Heart right ventricle (tissue), 16 donors: ENCODE measurements around the gene DNAH5. TPM values are rescaled to one million over a fixed set of nuclear protein-coding genes. Genes with fewer than 3 reads are reported as not detected.

Experiments used
- ATAC-seq, 8 donors: fragments of 200-7000 bp; cut with Tn5 transposase; one replicate each; pipeline ENCODE4 v1.9.1; 2020; ENCODE audit warnings: mild to moderate bottlenecking in 8 of 8, moderate library complexity in 8 of 8, moderate number of reproducible peaks in 1 of 8
- DNase-seq, 2 donors: peaks; one replicate each; pipeline ENCODE4 v3.0.0-alpha.2; 2020
- H3K27ac ChIP-seq, 10 donors: fragments of 200-600 bp; sonication (generic) in 2 of 10; one replicate each; pipeline versions ENCODE4 v1.5.0 to v1.8.0; 2020 to 2022; ENCODE audit warnings: mild to moderate bottlenecking in 3 of 10
- H3K27me3 ChIP-seq, 7 donors: fragments of 200-600 bp; one replicate each; pipeline ENCODE4 v1.8.0; 2021 to 2022; ENCODE audit warnings: mild to moderate bottlenecking in 2 of 7
- H3K36me3 ChIP-seq, 9 donors: fragments of 200-600 bp; sonication (generic) in 1 of 9; one replicate each; pipeline versions ENCODE4 v1.5.0 to v1.8.0; 2020 to 2022; ENCODE audit warnings: mild to moderate bottlenecking in 2 of 9
- H3K4me1 ChIP-seq, 9 donors: fragments of 200-600 bp; sonication (generic) in 1 of 9; one replicate each; pipeline versions ENCODE4 v1.5.0 to v1.8.0; 2020 to 2022; ENCODE audit warnings: mild to moderate bottlenecking in 4 of 9
- H3K4me3 ChIP-seq, 10 donors: fragments of 200-600 bp; sonication (generic) in 2 of 10; one replicate each; pipeline versions ENCODE4 v1.5.0 to v1.8.0; 2020 to 2022; ENCODE audit warnings: mild to moderate bottlenecking in 7 of 10, moderate library complexity in 2 of 10
- H3K9me3 ChIP-seq, 11 donors: fragments of 200-600 bp in 10 of 11; sonication (generic) in 2 of 11; one replicate each; pipeline versions ENCODE4 v1.5.0 to v1.8.0; 2013 to 2022; ENCODE audit warnings: mild to moderate bottlenecking in 2 of 11, control low read depth in 1 of 11, moderate library complexity in 1 of 11
- CTCF ChIP-seq, 9 donors: fragments of 200-600 bp; sonication (generic) in 2 of 9; IDR thresholded peaks; one replicate each; pipeline versions ENCODE4 v1.5.0 to v1.8.0; 2021 to 2022; ENCODE audit warnings: antibody characterized with exemption in 9 of 9, mild to moderate bottlenecking in 5 of 9, moderate library complexity in 1 of 9
- WGBS, 2 donors: extraction: QIAGEN DNeasy Blood & Tissue Kit; methylation state at CpG; one replicate each; pipeline ENCODE4 v1.1.7; 2013; ENCODE audit warnings: inconsistent platforms in 1 of 2; 5-methylcytosine and 5-hydroxymethylcytosine counted together
- intact Hi-C, 10 donors: fragments of 100-400 bp; cut with DNase I; formaldehyde crosslinking; loops; one replicate each; pipeline versions ENCODE4 v1.11.1 to v1.14.2; 2022
- polyA plus RNA-seq, 2 donors: library from polyadenylated mRNA; stranded (reverse); fragments of 200-250 nt; gene quantifications; one replicate each; pipeline ENCODE4 v1.2.3, GENCODE V29; 2013
- total RNA-seq, 10 donors: library from RNA; stranded (reverse); fragmentation: NEBNext Ultra II Directional in 3 of 10; extraction: Animal tissue kit (Norgen Biotek cat#: 25700) in 3 of 10; gene quantifications; one replicate each; pipeline versions ENCODE4 v1.2.1 to v1.2.4, GENCODE V29; 2021 to 2023
- donor health status: Arrhythmogenic right ventricular cardiomyopathy.
- donor health status: ischemic (EF 13 %, LVEDD 7.1; RV severe dilation, severe dysfunction).
- donor health status: healthy with polysubstance abuse.
- donor health status: DM: no; HTN: yes; CAD: no.
- donor health status: DM: no; HTN: no; CAD: no.
- donor health status: ischemic (EF 25% LVEDD 6.9; RV normal size, moderate dysfunction).
- donor health status: ischemic (EF 25% LVEDD 5.7; RV mildly dilated, moderate dysfunction).
- donor health status: healthy.
- donor health status: DM: yes; HTN: yes; CAD: no.
- donor health status: Ischemic cardiomyopathy.
- donor health status: ischemic (EF 35%, LVEDD 5.7; RV mildly dilated, moderate dysfunction).
- donor health status: nonischemic (EF 11% LVEDD 7.7; RV severe dilation, severe dysfunction).
- donor health status: DM: yes; HTN: yes; CAD: no.
- donor health status: PGD.
- donor health status: ischemic (EF 29% LVEDD 5.4; RV normal size, mild dysfunction).
- donor health status: nonischemic (EF 23%, LVEDD 6.1; RV moderate dilation, normal function).

The DNAH5 gene
- total and polyA plus RNA-seq, 12 donors = 0.02 to 0.53 (median 0.23) TPM; not detected in 2

GRCh38 chr5:13695076-13695712, 249.3 kb downstream of the DNAH5 start:
- Histone ChIP-seq H3K27ac (no peak overlapping the region), H3K36me3 (no peaks in the 10 kb centered on the region), H3K4me3 (no peak overlapping the region), H3K9me3 (peaks cover 0 to 5% (median 0%) of the 10 kb centered on the region in 11 donors), H3K4me1 (no peaks in the 10 kb centered on the region), H3K27me3 (no peaks in the 10 kb centered on the region)
- intact Hi-C loops = no loop called here
- DNase-seq = no peak
- no peak for TF ChIP-seq CTCF (IDR thresholded peaks at IDR 0.05)
- no peak for ATAC-seq
- WGBS, 2 donors = 44 to 54% methylated on average over 9 of the region's 9 CpGs

GRCh38 chr5:13692172-13692571, 252.3 kb downstream of the DNAH5 start:
- ATAC-seq (no peak), DNase-seq (no peak)
- Histone ChIP-seq H3K27me3 (no peaks in the 10 kb centered on the region), H3K27ac (no peak overlapping the region), H3K4me3 (no peak overlapping the region), H3K9me3 (peaks cover 0 to 24% (median 6%) of the 10 kb centered on the region in 11 donors), H3K4me1 (no peaks in the 10 kb centered on the region), H3K36me3 (no peaks in the 10 kb centered on the region)
- intact Hi-C loops = no loop called here
- TF ChIP-seq CTCF (IDR thresholded peaks at IDR 0.05) = no peak

- intact Hi-C loops = no loop called here
- H3K36me3 ChIP-seq = no peaks in the 10 kb centered on the region
- DNase-seq (no peak), ATAC-seq (no peak)
- WGBS, 2 donors = 83 to 87% methylated on average over 4 of the region's 4 CpGs
- H3K4me1 ChIP-seq = no peaks in the 10 kb centered on the region
- H3K4me3 ChIP-seq = no peak overlapping the region
- no peak overlapping the region for H3K27ac ChIP-seq
- peaks cover 0 to 4% (median 0%) of the 10 kb centered on the region in 11 donors for H3K9me3 ChIP-seq
- H3K27me3 ChIP-seq = no peaks in the 10 kb centered on the region
- TF ChIP-seq CTCF (IDR thresholded peaks at IDR 0.05) = no peak
Measured at GRCh38 chr5:13676531-13676930, 268.0 kb downstream of the DNAH5 start.

- intact Hi-C loops = no loop called here
- Histone ChIP-seq H3K4me1 (no peaks in the 10 kb centered on the region), H3K27me3 (no peaks in the 10 kb centered on the region), H3K4me3 (no peak overlapping the region), H3K36me3 (no peaks in the 10 kb centered on the region), H3K9me3 (peaks cover 0 to 8% (median 0%) of the 10 kb centered on the region in 11 donors), H3K27ac (no peak overlapping the region)
- ATAC-seq (no peak), DNase-seq (no peak)
- TF ChIP-seq CTCF (IDR thresholded peaks at IDR 0.05) = no peak
Measured at GRCh38 chr5:13674391-13674790, 270.1 kb downstream of the DNAH5 start.
